Measurements from ENCODE around the gene ARG2. TPM values are rescaled to one million over a fixed set of nuclear protein-coding genes. Genes with fewer than 3 reads are reported as not detected.

The ARG2 gene
- total and polyA plus RNA-seq, 10 donors = 0.64 to 4.7 (median 1.1) TPM

DNA sequence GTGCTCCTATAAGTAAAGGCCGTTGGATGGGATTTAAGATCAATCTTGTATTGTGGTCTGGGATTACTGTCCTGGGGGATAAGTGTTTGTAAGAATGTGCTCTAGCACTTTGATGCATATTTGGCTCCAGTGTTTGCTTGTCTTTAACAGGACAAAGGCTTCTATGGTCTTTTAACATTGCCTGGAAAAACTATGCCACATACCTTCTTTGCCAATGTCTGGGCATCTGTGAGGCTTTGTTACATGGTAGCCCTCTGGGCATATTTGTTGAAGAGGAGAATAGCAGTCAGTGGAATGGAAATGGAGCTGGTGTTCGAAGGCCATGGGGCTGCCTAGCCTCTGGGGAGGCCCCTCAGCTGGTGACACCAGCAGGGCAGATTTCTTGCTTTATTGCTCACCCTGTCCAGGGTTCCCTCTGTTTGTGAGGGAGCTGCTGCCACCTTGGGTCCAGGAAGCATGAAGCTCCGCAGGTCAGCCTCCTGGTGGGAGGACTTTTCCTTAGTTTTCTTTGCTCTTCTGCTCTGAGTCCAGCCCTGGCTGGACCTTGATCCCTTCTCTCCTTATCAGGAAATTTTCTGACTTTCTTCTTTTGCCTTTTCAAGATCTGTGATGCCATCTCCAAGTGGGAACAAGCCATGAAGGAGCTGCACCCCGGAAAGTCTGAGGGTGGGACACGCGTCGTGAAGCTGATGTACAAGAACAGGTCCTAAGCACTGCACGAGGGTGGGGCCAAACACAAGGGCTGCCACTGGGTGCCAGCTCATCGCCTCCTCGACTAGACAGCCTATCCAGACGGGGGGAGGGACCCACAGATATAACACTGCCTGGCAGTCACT lies 39.2 kb upstream of the ARG2 start:
- intact Hi-C loops (cut with DNase I; ENCODE audit: low total_unique reads) = loop anchor here (10.0 kb wide), 1 partner anchor 84 kb away; no protein-coding TSS in a partner anchor
- WGBS, 5 donors = 89 to 92% (median 90%) methylated on average over 11 of the region's 11 CpGs
- TF ChIP-seq, protein P1, sequence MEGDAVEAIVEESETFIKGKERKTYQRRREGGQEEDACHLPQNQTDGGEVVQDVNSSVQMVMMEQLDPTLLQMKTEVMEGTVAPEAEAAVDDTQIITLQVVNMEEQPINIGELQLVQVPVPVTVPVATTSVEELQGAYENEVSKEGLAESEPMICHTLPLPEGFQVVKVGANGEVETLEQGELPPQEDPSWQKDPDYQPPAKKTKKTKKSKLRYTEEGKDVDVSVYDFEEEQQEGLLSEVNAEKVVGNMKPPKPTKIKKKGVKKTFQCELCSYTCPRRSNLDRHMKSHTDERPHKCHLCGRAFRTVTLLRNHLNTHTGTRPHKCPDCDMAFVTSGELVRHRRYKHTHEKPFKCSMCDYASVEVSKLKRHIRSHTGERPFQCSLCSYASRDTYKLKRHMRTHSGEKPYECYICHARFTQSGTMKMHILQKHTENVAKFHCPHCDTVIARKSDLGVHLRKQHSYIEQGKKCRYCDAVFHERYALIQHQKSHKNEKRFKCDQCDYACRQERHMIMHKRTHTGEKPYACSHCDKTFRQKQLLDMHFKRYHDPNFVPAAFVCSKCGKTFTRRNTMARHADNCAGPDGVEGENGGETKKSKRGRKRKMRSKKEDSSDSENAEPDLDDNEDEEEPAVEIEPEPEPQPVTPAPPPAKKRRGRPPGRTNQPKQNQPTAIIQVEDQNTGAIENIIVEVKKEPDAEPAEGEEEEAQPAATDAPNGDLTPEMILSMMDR (IDR thresholded peaks at IDR 0.05 in 8 of 11, conservative IDR thresholded peaks at IDR 0.05 in 3 of 11) = no peak
- no peak for TF ChIP-seq POLR2AphosphoS5 (IDR thresholded peaks at IDR 0.05)
- TF ChIP-seq POLR2A (IDR thresholded peaks at IDR 0.05) = no peak
- Histone ChIP-seq H3K9me3 (no peaks in the 10 kb centered on the region), H3K27me3 (replicated peaks in 1 of 7) (no peaks in the 10 kb centered on the region), H3K27ac (no peak overlapping the region), H3K4me3 (no peak overlapping the region), H3K36me3 (peaks cover 0 to 10% (median 0%) of the 10 kb centered on the region in 6 donors), H3K4me1 (no peaks in the 10 kb centered on the region)
- peak; percentile 51 for DNase-seq

DNA sequence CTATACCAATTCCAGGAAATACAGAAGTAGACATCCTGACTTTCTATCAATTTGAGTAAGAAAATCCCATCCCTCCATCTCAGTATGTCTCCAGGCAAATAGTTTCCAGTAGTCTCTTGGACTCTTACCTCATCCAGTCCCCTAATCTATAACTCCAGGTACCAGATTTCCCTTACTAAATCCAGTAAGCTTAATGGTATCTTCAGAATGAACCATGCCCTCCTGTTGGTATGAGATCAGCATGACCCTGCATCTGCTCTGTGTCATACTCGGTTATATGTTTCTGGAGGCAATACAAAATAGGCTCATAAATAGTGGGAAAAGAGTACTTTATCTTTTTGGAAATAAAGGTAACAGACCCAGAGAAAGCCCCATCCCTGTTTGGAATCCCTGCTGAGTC lies 38.1 kb upstream of the ARG2 start:
- intact Hi-C loops (cut with DNase I; ENCODE audit: low total_unique reads) = loop anchor here (10.0 kb wide), 1 partner anchor 83 kb away; no protein-coding TSS in a partner anchor
- no peaks in the 10 kb centered on the region for H3K27me3 ChIP-seq (replicated peaks in 1 of 7)

DNA sequence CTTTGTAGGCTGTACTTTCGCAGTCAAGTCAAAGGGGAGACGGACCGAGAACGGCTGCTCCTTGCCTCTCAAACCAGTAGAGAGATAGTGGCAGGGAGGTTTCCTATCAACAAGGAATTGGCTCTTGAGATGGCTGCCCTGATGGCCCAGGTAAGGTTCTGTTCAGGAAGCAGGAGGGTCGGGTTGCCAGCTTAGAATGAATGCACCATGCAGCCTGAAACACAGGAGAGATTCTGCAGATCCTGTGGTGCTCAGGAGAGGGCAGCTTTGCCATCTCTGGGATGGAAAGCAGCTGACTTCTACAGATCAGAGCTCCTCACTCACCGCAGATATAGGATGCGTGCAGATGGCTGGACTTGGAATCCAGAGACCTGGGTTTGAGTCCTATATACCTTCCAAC lies 37.7 kb upstream of the ARG2 start:
- no peak overlapping the region for H3K27ac ChIP-seq
- no peaks in the 10 kb centered on the region for H3K9me3 ChIP-seq
- H3K4me1 ChIP-seq = no peaks in the 10 kb centered on the region
- WGBS, 5 donors = 67 to 87% (median 85%) methylated on average over 7 of the region's 7 CpGs
- no peaks in the 10 kb centered on the region for H3K27me3 ChIP-seq (replicated peaks in 1 of 7)
- H3K4me3 ChIP-seq = no peak overlapping the region
- H3K36me3 ChIP-seq = peaks cover 0 to 24% (median 0%) of the 10 kb centered on the region in 6 donors
- intact Hi-C loops (cut with DNase I; ENCODE audit: low total_unique reads) = loop anchor here (10.0 kb wide), 1 partner anchor 83 kb away; no protein-coding TSS in a partner anchor
- no peak for TF ChIP-seq POLR2AphosphoS5 (IDR thresholded peaks at IDR 0.05)
- TF ChIP-seq POLR2A (IDR thresholded peaks at IDR 0.05) = no peak
- TF ChIP-seq, protein P1 (IDR thresholded peaks at IDR 0.05 in 8 of 11, conservative IDR thresholded peaks at IDR 0.05 in 3 of 11) = no peak
- DNase-seq = peak; percentile 32

More for the DNA sequence above, 38.1 kb upstream of the ARG2 start:
- H3K27ac ChIP-seq = no peak overlapping the region
- no peaks in the 10 kb centered on the region for H3K4me1 ChIP-seq
- WGBS, 5 donors = 78 to 95% (median 93%) methylated on average over 1 of the region's 1 CpG
- TF ChIP-seq POLR2AphosphoS5 (IDR thresholded peaks at IDR 0.05) (no peak), POLR2A (IDR thresholded peaks at IDR 0.05) (no peak)
- TF ChIP-seq, protein P1 (IDR thresholded peaks at IDR 0.05 in 8 of 11, conservative IDR thresholded peaks at IDR 0.05 in 3 of 11) = no peak
- no peak for DNase-seq
- no peaks in the 10 kb centered on the region for H3K9me3 ChIP-seq
- H3K4me3 ChIP-seq = no peak overlapping the region
- H3K36me3 ChIP-seq = peaks cover 0 to 20% (median 0%) of the 10 kb centered on the region in 6 donors
